ENCODE measurements around the gene ABCF1.

Gene ABCF1

GRCh38 chr6:30601815-30602641 is 30.8 kb downstream of the ABCF1 start:
- DNase-seq, result no peak

GRCh38 chr6:30603961-30604360 is 32.7 kb downstream of the ABCF1 start:
- no peak for DNase-seq

GRCh38 chr6:30610065-30610464 is 38.8 kb downstream of the ABCF1 start:
- DNase-seq, result no peak

GRCh38 chr6:30611150-30611855 is 40.1 kb downstream of the ABCF1 start:
- DNase-seq, result no peak

- DNase-seq, result no peak
Measured at GRCh38 chr6:30611856-30612194, 40.6 kb downstream of the ABCF1 start.

- DNase-seq, result no peak
Measured at GRCh38 chr6:30612213-30612612, 41.0 kb downstream of the ABCF1 start.

GRCh38 chr6:30612687-30613248 is 41.5 kb downstream of the ABCF1 start:
- no peak for DNase-seq

- no peak for DNase-seq
Measured at GRCh38 chr6:30613251-30614043, 42.2 kb downstream of the ABCF1 start.

GRCh38 chr6:30614044-30614842 is 43.0 kb downstream of the ABCF1 start:
- DNase-seq, result no peak

GRCh38 chr6:30614843-30615218 is 43.6 kb downstream of the ABCF1 start:
- peak; percentile 97 for DNase-seq

GRCh38 chr6:30615219-30615957 is 44.1 kb downstream of the ABCF1 start:
- DNase-seq, result peak; percentile 47

GRCh38 chr6:30615958-30616810 is 44.9 kb downstream of the ABCF1 start:
- peak; percentile 75 for DNase-seq

GRCh38 chr6:30616811-30617564 is 45.7 kb downstream of the ABCF1 start, which contains the start of gene PPP1R10:
Gene PPP1R10, minus strand, starts transcription at chr6:30617243. Its CDS starts 7,299 bp downstream, at chr6:30609944.
- DNase-seq, result peak; percentile 99

GRCh38 chr6:30617565-30618269 is 46.5 kb downstream of the ABCF1 start, which contains the start of gene MRPS18B:
Gene MRPS18B, plus strand, starts transcription at chr6:30617840. Its CDS starts 26 bp downstream, at chr6:30617866.
- peak; percentile 95 for DNase-seq

GRCh38 chr6:30618270-30618797 is 47.1 kb downstream of the ABCF1 start:
- no peak for DNase-seq

- DNase-seq, result no peak
Measured at GRCh38 chr6:30619561-30619960, 48.3 kb downstream of the ABCF1 start.

GRCh38 chr6:30625511-30625910 is 54.3 kb downstream of the ABCF1 start:
- no peak for DNase-seq

- DNase-seq, result peak; percentile 76
Measured at GRCh38 chr6:30626484-30627366, 55.5 kb downstream of the ABCF1 start, which contains the start of gene ATAT1. Gene ATAT1, plus strand, starts transcription at chr6:30626874.

All from NCI-H2029 (cell line).